Measurements from ENCODE around the gene GON4L.
A peak's percentile ranks its signal among the peaks of the same experiment; 100 is the strongest.
"Not testable (repeated sequence)": the region's sequence is repeated elsewhere in the genome, so short reads cannot be mapped to it uniquely, and the experiment has no call there.

The GON4L gene

GRCh38 chr1:155759017-155759416 is 98.0 kb downstream of the GON4L start:
- H3K4me1 Mint-ChIP-seq; H3K27ac Mint-ChIP-seq; H3K9me3 Mint-ChIP-seq; DNase-seq (ENCODE audit: low spot score in 2 of 2); ATAC-seq; H3K4me3 Mint-ChIP-seq: not testable (repeated sequence)
- peaks cover 93% of the 10 kb centered on the region for H3K36me3 Mint-ChIP-seq

GRCh38 chr1:155748141-155748540 is 108.9 kb downstream of the GON4L start:
- H3K4me3 Mint-ChIP-seq, result not testable (repeated sequence)
- H3K27ac Mint-ChIP-seq, result peak overlapping the region; percentile 50

GRCh38 chr1:155747586-155747985 is 109.4 kb downstream of the GON4L start:
- not testable (repeated sequence) for DNase-seq (ENCODE audit: low spot score in 2 of 2); H3K4me1 Mint-ChIP-seq; ATAC-seq; H3K9me3 Mint-ChIP-seq; H3K4me3 Mint-ChIP-seq
- Mint-ChIP-seq H3K36me3 (peaks cover 51% of the 10 kb centered on the region), H3K27ac (peak overlapping the region; percentile 50)

More at GRCh38 chr1:155748141-155748540, 108.9 kb downstream of the GON4L start:
- not testable (repeated sequence) for H3K4me1 Mint-ChIP-seq; H3K9me3 Mint-ChIP-seq; DNase-seq (ENCODE audit: low spot score in 2 of 2); ATAC-seq
- H3K36me3 Mint-ChIP-seq, result peaks cover 56% of the 10 kb centered on the region

- ATAC-seq (peak; percentile 95), DNase-seq (ENCODE audit: low spot score in 2 of 2) (peak; percentile 89 to 95)
- Mint-ChIP-seq H3K4me3 (peak overlapping the region; percentile 89), H3K36me3 (peaks cover 41% of the 10 kb centered on the region), H3K27ac (peak overlapping the region; percentile 90)
- H3K4me1 Mint-ChIP-seq, H3K9me3 Mint-ChIP-seq: not testable (repeated sequence)
Observed at GRCh38 chr1:155745284-155746228, 111.5 kb downstream of the GON4L start.

GRCh38 chr1:155744711-155745283 is 112.2 kb downstream of the GON4L start:
- Mint-ChIP-seq H3K9me3 (no peaks in the 10 kb centered on the region), H3K4me1 (peaks cover 8% of the 10 kb centered on the region), H3K4me3 (peak overlapping the region; percentile 89), H3K27ac (peak overlapping the region; percentile 90), H3K36me3 (peaks cover 44% of the 10 kb centered on the region)
- DNase-seq (ENCODE audit: low spot score in 2 of 2) (no peak), ATAC-seq (no peak)

GRCh38 chr1:155741908-155742307 is 115.1 kb downstream of the GON4L start:
- no peak overlapping the region for H3K4me3 Mint-ChIP-seq

GRCh38 chr1:155740995-155741394 is 116.0 kb downstream of the GON4L start:
- H3K4me1 Mint-ChIP-seq, result no peaks in the 10 kb centered on the region
- DNase-seq (ENCODE audit: low spot score in 2 of 2), result no peak
- H3K9me3 Mint-ChIP-seq, result no peaks in the 10 kb centered on the region
- no peak overlapping the region for H3K4me3 Mint-ChIP-seq
- H3K27ac Mint-ChIP-seq, result no peak overlapping the region
- peaks cover 61% of the 10 kb centered on the region for H3K36me3 Mint-ChIP-seq
- no peak for ATAC-seq

More at GRCh38 chr1:155741908-155742307, 115.1 kb downstream of the GON4L start:
- DNase-seq (ENCODE audit: low spot score in 2 of 2) (no peak), ATAC-seq (no peak)
- H3K27ac Mint-ChIP-seq, result no peak overlapping the region
- H3K4me1 Mint-ChIP-seq, result no peaks in the 10 kb centered on the region
- H3K9me3 Mint-ChIP-seq, result no peaks in the 10 kb centered on the region
- H3K36me3 Mint-ChIP-seq, result peaks cover 52% of the 10 kb centered on the region

- Mint-ChIP-seq H3K4me3 (no peak overlapping the region), H3K9me3 (no peaks in the 10 kb centered on the region), H3K27ac (peak overlapping the region; percentile 32), H3K4me1 (no peaks in the 10 kb centered on the region), H3K36me3 (peaks cover 99% of the 10 kb centered on the region)
- DNase-seq (ENCODE audit: low spot score in 2 of 2), result peak in 1 of 2 donors; percentile 56
- no peak for ATAC-seq
Observed at GRCh38 chr1:155729031-155729898, 127.7 kb downstream of the GON4L start.

GRCh38 chr1:155725142-155725541 is 131.9 kb downstream of the GON4L start:
- H3K4me1 Mint-ChIP-seq, result no peaks in the 10 kb centered on the region
- no peak for ATAC-seq
- peaks cover 99% of the 10 kb centered on the region for H3K36me3 Mint-ChIP-seq
- H3K4me3 Mint-ChIP-seq, result no peak overlapping the region
- DNase-seq (ENCODE audit: low spot score in 2 of 2), result no peak
- no peak overlapping the region for H3K27ac Mint-ChIP-seq
- no peaks in the 10 kb centered on the region for H3K9me3 Mint-ChIP-seq

- H3K36me3 Mint-ChIP-seq, result peaks cover 98% of the 10 kb centered on the region
- no peak for ATAC-seq
- H3K4me1 Mint-ChIP-seq, result no peaks in the 10 kb centered on the region
- H3K4me3 Mint-ChIP-seq, result no peak overlapping the region
- DNase-seq (ENCODE audit: low spot score in 2 of 2), result no peak
- H3K9me3 Mint-ChIP-seq, result no peaks in the 10 kb centered on the region
- no peak overlapping the region for H3K27ac Mint-ChIP-seq
Observed at GRCh38 chr1:155719703-155720102, 137.3 kb downstream of the GON4L start.

GRCh38 chr1:155718524-155719115 is 138.4 kb downstream of the GON4L start:
- H3K4me3 Mint-ChIP-seq; H3K9me3 Mint-ChIP-seq; ATAC-seq; H3K4me1 Mint-ChIP-seq; DNase-seq (ENCODE audit: low spot score in 2 of 2): not testable (repeated sequence)
- Mint-ChIP-seq H3K27ac (peak overlapping the region; percentile 60), H3K36me3 (peaks cover 87% of the 10 kb centered on the region)

- H3K27ac Mint-ChIP-seq, result peak overlapping the region; percentile 60
- H3K4me3 Mint-ChIP-seq, result no peak overlapping the region
- no peak for ATAC-seq
- peaks cover 81% of the 10 kb centered on the region for H3K36me3 Mint-ChIP-seq
- no peaks in the 10 kb centered on the region for H3K4me1 Mint-ChIP-seq
- no peak for DNase-seq (ENCODE audit: low spot score in 2 of 2)
- no peaks in the 10 kb centered on the region for H3K9me3 Mint-ChIP-seq
Observed at GRCh38 chr1:155717041-155717440, 140.0 kb downstream of the GON4L start.

GRCh38 chr1:155715777-155716176 is 141.2 kb downstream of the GON4L start:
- ATAC-seq (no peak), DNase-seq (ENCODE audit: low spot score in 2 of 2) (no peak)
- Mint-ChIP-seq H3K4me1 (no peaks in the 10 kb centered on the region), H3K27ac (no peak overlapping the region), H3K36me3 (peaks cover 78% of the 10 kb centered on the region), H3K4me3 (no peak overlapping the region), H3K9me3 (no peaks in the 10 kb centered on the region)

- H3K36me3 Mint-ChIP-seq, result peaks cover 77% of the 10 kb centered on the region
- not testable (repeated sequence) for H3K4me1 Mint-ChIP-seq; H3K27ac Mint-ChIP-seq; H3K9me3 Mint-ChIP-seq; ATAC-seq; H3K4me3 Mint-ChIP-seq; DNase-seq (ENCODE audit: low spot score in 2 of 2)
Observed at GRCh38 chr1:155715056-155715455, 142.0 kb downstream of the GON4L start.

- no peak for DNase-seq (ENCODE audit: low spot score in 2 of 2)
- Mint-ChIP-seq H3K27ac (no peak overlapping the region), H3K36me3 (peaks cover 77% of the 10 kb centered on the region), H3K9me3 (no peaks in the 10 kb centered on the region), H3K4me3 (no peak overlapping the region), H3K4me1 (peaks cover under 1% of the 10 kb centered on the region)
- ATAC-seq, result no peak
Observed at GRCh38 chr1:155713075-155713474, 143.9 kb downstream of the GON4L start.
